ENCODE data around the gene TSPOAP1.
A peak's percentile ranks its signal among the peaks of the same experiment; 100 is the strongest.

TSPOAP1 gene, protein sequence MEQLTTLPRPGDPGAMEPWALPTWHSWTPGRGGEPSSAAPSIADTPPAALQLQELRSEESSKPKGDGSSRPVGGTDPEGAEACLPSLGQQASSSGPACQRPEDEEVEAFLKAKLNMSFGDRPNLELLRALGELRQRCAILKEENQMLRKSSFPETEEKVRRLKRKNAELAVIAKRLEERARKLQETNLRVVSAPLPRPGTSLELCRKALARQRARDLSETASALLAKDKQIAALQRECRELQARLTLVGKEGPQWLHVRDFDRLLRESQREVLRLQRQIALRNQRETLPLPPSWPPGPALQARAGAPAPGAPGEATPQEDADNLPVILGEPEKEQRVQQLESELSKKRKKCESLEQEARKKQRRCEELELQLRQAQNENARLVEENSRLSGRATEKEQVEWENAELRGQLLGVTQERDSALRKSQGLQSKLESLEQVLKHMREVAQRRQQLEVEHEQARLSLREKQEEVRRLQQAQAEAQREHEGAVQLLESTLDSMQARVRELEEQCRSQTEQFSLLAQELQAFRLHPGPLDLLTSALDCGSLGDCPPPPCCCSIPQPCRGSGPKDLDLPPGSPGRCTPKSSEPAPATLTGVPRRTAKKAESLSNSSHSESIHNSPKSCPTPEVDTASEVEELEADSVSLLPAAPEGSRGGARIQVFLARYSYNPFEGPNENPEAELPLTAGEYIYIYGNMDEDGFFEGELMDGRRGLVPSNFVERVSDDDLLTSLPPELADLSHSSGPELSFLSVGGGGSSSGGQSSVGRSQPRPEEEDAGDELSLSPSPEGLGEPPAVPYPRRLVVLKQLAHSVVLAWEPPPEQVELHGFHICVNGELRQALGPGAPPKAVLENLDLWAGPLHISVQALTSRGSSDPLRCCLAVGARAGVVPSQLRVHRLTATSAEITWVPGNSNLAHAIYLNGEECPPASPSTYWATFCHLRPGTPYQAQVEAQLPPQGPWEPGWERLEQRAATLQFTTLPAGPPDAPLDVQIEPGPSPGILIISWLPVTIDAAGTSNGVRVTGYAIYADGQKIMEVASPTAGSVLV (N-terminal part only)

DNA sequence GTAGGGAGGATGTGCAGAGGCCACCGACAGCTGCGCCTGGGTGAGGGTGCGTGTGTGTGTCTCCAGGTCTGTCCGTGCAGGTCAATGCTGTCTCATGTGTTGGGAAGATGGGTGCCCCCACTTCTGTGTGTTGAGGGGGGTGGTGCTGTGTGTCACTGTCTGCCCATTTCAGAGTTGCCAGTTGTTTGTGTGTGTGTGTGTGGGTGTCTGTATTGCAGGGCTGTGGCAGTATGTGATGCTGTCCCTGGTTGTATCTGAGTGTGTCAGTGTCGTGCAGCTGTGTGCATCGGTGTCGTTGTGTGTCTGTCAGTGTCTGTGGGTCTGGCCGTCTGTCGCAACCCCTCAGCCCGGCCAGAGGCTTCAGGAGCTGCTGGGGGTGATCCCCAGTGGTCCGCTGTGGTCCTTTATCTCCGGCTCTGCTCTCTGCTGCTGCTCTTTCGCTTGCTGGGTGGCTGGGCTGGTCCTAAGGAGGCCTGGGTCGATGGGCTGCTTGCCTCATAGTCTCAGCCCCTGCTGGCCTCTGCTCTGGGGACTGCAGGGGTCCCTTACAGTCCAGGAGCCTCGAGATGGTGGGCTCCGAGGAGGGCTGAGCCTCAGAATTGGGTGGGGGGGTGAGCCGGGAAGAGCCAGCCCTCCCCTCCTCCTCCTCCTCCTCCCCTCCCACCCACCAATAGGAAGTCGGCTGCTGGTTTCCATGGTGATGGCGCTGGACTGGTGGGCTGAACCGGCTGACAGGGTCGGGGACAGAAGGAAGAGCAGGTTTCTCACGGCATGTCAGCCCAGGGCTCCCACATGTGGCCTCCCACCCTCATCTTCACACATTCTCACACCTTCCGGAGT is at the start of gene TSPOAP1:
Gene TSPOAP1 (minus strand): TSS at position 601 of the 840 bp plus-strand sequence. CDS start 875 bp downstream, outside the sequence.
- H3K36me3 Mint-ChIP-seq, result peaks cover 30% of the 10 kb centered on the region
- peaks cover 61% of the 10 kb centered on the region for H3K4me1 Mint-ChIP-seq
- H3K27me3 Mint-ChIP-seq, result peaks cover 8% of the 10 kb centered on the region
- peak within 1 kb of the TSS; percentile 100 for H3K27ac Mint-ChIP-seq
- peak within 1 kb of the TSS; percentile 85 for H3K4me3 Mint-ChIP-seq
- H3K9me3 Mint-ChIP-seq, result no peaks in the 10 kb centered on the region
- peak; percentile 48 for ATAC-seq

GRCh38 chr17:58377661-58378060 is 49.1 kb upstream of the TSPOAP1 start:
- ATAC-seq, result no peak
- Mint-ChIP-seq H3K36me3 (no peaks in the 10 kb centered on the region), H3K9me3 (no peaks in the 10 kb centered on the region), H3K27me3 (no peaks in the 10 kb centered on the region), H3K4me3 (no peak overlapping the region), H3K4me1 (peaks cover 24% of the 10 kb centered on the region), H3K27ac (no peak overlapping the region)

GRCh38 chr17:58377093-58377601 is 48.6 kb upstream of the TSPOAP1 start:
- H3K36me3 Mint-ChIP-seq, result no peaks in the 10 kb centered on the region
- H3K27me3 Mint-ChIP-seq, result no peaks in the 10 kb centered on the region
- no peak for ATAC-seq
- H3K9me3 Mint-ChIP-seq, result no peaks in the 10 kb centered on the region
- no peak overlapping the region for H3K27ac Mint-ChIP-seq
- no peak overlapping the region for H3K4me3 Mint-ChIP-seq
- peaks cover 19% of the 10 kb centered on the region for H3K4me1 Mint-ChIP-seq

- no peaks in the 10 kb centered on the region for H3K36me3 Mint-ChIP-seq
- no peaks in the 10 kb centered on the region for H3K9me3 Mint-ChIP-seq
- H3K4me1 Mint-ChIP-seq, result peaks cover 14% of the 10 kb centered on the region
- H3K27me3 Mint-ChIP-seq, result no peaks in the 10 kb centered on the region
- no peak for ATAC-seq
- H3K4me3 Mint-ChIP-seq, result no peak overlapping the region
- no peak overlapping the region for H3K27ac Mint-ChIP-seq
These were observed 47.9 kb upstream of the TSPOAP1 start for GRCh38 chr17:58376472-58377000.

- Mint-ChIP-seq H3K36me3 (no peaks in the 10 kb centered on the region), H3K4me1 (peaks cover 16% of the 10 kb centered on the region), H3K27me3 (no peaks in the 10 kb centered on the region), H3K4me3 (no peak overlapping the region), H3K27ac (no peak overlapping the region), H3K9me3 (no peaks in the 10 kb centered on the region)
- no peak for ATAC-seq
These were observed 47.2 kb upstream of the TSPOAP1 start for GRCh38 chr17:58375811-58376210.

- Mint-ChIP-seq H3K4me3 (no peak overlapping the region), H3K36me3 (no peaks in the 10 kb centered on the region), H3K27me3 (no peaks in the 10 kb centered on the region), H3K9me3 (no peaks in the 10 kb centered on the region), H3K4me1 (peaks cover 21% of the 10 kb centered on the region), H3K27ac (no peak overlapping the region)
- no peak for ATAC-seq
These were observed 46.7 kb upstream of the TSPOAP1 start for GRCh38 chr17:58375256-58375655.

DNA sequence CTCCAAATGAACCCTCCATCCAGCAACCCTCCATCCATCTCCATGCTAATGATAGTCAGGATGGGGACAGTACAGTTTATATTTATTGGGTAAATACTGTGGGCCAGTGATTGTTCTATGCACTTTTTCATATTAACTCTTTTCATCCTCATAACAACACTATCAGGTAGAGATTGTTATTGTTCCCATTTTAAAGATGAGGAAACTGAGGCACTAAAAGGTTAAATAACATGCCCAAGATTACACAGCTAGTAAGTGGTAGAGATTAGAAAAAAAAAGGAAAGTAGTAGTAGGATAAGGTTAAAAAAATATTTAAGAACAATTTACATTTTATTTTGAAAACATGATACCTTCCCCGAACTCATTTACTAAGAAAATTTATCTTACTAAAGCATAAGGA is 45.3 kb upstream of the TSPOAP1 start:
- Mint-ChIP-seq H3K27me3 (no peaks in the 10 kb centered on the region), H3K9me3 (no peaks in the 10 kb centered on the region), H3K4me1 (peaks cover 29% of the 10 kb centered on the region), H3K36me3 (no peaks in the 10 kb centered on the region), H3K27ac (no peak overlapping the region), H3K4me3 (no peak overlapping the region)
- ATAC-seq, result no peak

DNA sequence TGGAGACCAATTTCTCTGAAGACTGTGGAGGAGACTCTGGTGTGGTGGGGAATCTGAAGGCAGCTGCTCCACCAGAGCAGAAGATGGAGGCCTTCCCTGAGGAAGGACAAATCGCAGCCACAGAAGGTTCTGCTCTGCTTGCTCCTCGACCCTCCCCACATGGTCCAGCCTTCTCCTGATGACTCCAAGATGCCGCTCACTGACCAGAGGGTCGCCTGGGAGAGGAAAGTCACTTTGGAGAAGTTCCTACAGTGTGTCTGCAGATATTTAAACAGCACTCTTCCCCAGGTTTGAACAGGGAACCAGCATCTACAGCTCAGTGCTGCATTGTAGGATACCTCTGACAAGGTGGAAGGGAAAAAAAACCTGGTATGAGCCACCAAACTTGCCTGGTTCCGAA is 44.4 kb upstream of the TSPOAP1 start:
- ATAC-seq, result no peak
- Mint-ChIP-seq H3K27me3 (no peaks in the 10 kb centered on the region), H3K4me1 (peaks cover 32% of the 10 kb centered on the region), H3K9me3 (no peaks in the 10 kb centered on the region), H3K27ac (peak overlapping the region; percentile 15), H3K36me3 (no peaks in the 10 kb centered on the region), H3K4me3 (no peak overlapping the region)

DNA sequence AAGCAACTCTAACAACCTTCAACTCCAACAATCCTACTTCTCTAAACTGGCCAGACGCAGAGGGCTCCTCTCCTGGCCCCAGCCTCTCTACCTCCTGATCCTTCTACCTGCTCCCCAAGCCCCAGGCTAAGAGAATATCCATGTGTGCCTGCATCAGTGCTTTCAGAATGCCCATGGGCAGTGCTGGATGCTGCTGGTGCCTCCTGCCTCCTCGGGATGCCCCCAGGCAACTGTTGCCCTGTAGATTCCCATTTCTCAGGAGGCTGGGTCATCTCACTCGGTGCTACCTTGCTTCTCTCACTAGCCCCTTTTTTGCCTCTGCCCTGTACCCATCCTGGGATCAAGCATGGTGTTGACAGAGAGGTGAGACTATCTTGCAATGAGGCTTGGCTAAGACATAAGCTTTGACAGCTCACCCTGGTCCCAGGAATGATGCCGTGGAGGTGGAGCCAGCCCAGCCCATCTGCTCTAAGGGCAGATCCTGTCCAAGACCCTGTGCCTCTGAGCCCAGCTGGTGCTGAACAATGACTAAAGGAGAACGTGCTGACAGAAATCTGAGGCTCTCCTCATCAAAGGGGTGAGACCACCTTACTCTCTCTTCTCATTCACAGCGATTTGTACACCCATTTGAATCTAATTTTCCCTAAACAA is 42.8 kb upstream of the TSPOAP1 start:
- H3K27ac Mint-ChIP-seq, result peak overlapping the region; percentile 30
- no peaks in the 10 kb centered on the region for H3K9me3 Mint-ChIP-seq
- ATAC-seq, result no peak
- H3K4me3 Mint-ChIP-seq, result no peak overlapping the region
- H3K4me1 Mint-ChIP-seq, result peaks cover 32% of the 10 kb centered on the region
- H3K27me3 Mint-ChIP-seq, result no peaks in the 10 kb centered on the region
- H3K36me3 Mint-ChIP-seq, result no peaks in the 10 kb centered on the region

GRCh38 chr17:58370716-58371115 is 42.1 kb upstream of the TSPOAP1 start:
- peak overlapping the region; percentile 30 for H3K27ac Mint-ChIP-seq
- no peaks in the 10 kb centered on the region for H3K9me3 Mint-ChIP-seq
- no peak for ATAC-seq
- H3K4me1 Mint-ChIP-seq, result peaks cover 30% of the 10 kb centered on the region
- no peaks in the 10 kb centered on the region for H3K36me3 Mint-ChIP-seq
- no peaks in the 10 kb centered on the region for H3K27me3 Mint-ChIP-seq
- H3K4me3 Mint-ChIP-seq, result no peak overlapping the region

- Mint-ChIP-seq H3K9me3 (no peaks in the 10 kb centered on the region), H3K36me3 (no peaks in the 10 kb centered on the region), H3K27ac (peak overlapping the region; percentile 30), H3K27me3 (no peaks in the 10 kb centered on the region), H3K4me1 (peaks cover 26% of the 10 kb centered on the region), H3K4me3 (no peak overlapping the region)
- no peak for ATAC-seq
These were observed 41.7 kb upstream of the TSPOAP1 start for GRCh38 chr17:58370309-58370708.

GRCh38 chr17:58369214-58370031 is 40.8 kb upstream of the TSPOAP1 start:
- no peaks in the 10 kb centered on the region for H3K27me3 Mint-ChIP-seq
- no peaks in the 10 kb centered on the region for H3K36me3 Mint-ChIP-seq
- no peaks in the 10 kb centered on the region for H3K9me3 Mint-ChIP-seq
- H3K4me1 Mint-ChIP-seq, result peaks cover 19% of the 10 kb centered on the region
- peak overlapping the region; percentile 22 for H3K4me3 Mint-ChIP-seq
- H3K27ac Mint-ChIP-seq, result peak overlapping the region; percentile 84
- ATAC-seq, result peak; percentile 90

DNA sequence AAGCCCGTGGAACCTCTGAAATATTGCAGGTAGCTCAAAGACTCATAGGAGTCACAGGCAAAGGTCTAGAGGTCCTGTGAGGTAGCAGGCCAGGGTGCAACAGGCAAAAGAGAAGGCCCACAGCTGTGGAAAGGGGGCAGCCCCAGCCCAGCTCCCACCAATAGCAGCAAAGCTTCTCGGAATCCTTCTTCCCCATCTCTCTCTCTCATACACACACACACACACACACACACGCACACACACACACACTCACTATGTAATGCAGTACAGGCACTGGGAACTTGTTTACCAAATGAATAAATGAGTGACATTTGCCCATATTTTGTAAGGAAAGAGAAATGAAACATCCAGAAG is 40.2 kb upstream of the TSPOAP1 start:
- Mint-ChIP-seq H3K4me1 (peaks cover 19% of the 10 kb centered on the region), H3K36me3 (no peaks in the 10 kb centered on the region), H3K4me3 (no peak overlapping the region), H3K27ac (peak overlapping the region; percentile 84), H3K9me3 (no peaks in the 10 kb centered on the region), H3K27me3 (no peaks in the 10 kb centered on the region)
- peak; percentile 85 for ATAC-seq
